DMS114 treated with DMSO at 0.1 percent for 48 hours (cell line): ENCODE measurements around the gene PALS2.

Experiments used
- DNase-seq: peaks from one replicate; lab custom pipeline; 2025; ENCODE audit not compliant: unreplicated experiment; lab: John Stamatoyannopoulos, UW

PALS2 gene, protein sequence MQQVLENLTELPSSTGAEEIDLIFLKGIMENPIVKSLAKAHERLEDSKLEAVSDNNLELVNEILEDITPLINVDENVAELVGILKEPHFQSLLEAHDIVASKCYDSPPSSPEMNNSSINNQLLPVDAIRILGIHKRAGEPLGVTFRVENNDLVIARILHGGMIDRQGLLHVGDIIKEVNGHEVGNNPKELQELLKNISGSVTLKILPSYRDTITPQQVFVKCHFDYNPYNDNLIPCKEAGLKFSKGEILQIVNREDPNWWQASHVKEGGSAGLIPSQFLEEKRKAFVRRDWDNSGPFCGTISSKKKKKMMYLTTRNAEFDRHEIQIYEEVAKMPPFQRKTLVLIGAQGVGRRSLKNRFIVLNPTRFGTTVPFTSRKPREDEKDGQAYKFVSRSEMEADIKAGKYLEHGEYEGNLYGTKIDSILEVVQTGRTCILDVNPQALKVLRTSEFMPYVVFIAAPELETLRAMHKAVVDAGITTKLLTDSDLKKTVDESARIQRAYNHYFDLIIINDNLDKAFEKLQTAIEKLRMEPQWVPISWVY

DNA sequence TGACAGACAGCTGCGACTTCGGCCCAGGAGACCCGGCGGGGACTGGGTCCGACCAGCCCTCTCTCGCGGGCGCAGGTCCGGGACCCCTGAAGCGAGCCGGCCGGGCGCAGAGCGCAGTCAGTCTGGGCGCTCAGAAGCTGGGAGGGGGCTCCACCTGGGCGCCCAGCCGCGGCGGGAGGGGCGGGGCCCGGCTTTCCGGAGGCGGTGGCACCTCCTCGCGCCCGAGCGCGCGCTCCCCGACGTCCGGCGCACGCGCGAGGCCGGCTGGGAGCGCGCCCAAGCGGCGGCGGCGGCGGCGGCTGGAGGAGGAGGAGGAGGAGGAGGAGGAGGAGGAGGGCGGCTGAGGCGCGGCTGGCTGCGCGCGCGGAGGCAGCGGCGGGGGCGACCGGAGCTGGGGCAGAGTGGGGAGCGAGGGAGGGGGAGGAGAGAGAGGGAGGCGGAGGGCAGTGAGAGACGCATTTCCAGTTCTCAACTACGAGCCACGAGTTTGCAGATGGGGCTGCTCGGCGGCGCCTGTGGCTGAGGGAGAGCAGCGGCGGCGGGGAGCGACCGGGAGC, at the start of gene PALS2:
TSS of gene PALS2 (plus strand) at position 456 of the 557 bp plus-strand sequence. CDS start 50,216 bp downstream, outside the sequence.
- peak; percentile 49 for DNase-seq

DNA sequence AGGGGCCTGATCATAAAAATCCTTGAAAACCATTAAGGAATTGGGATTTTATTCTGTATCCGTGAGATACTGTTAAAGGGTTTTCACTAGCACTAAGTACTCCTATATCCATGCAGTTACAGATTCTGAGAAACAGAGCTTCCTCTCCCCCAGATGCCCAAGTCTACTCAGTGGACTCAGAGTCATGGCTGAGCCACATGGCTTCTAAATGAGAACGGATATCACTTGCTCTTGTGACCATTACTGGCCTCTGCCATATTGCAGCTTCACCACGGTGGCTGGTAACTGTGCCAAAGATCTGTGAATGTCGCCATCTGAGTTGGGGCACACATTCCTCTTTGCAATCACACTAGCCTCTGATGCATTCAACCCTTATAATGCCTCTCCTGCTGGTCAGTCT, 42.0 kb upstream of the PALS2 start:
- DNase-seq, result no peak

DNA sequence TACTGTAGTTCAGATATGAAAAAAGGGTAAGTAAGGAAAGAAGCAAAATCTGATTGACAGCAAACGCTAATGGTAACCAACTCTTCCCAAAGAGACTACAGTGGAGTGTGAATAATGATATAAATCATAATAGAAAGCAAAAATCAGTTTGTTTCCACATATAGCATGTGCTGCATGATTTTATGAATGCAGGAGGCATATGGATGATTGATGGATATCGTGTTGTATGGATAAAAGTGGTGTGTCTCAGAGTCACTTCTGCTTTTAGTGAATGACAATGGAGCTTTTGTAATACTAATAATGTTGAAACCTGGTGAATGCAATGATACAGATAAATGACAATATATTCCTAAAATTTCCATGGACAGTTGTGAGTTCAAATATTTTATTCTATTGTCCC, 36.6 kb upstream of the PALS2 start:
- no peak for DNase-seq

DNA sequence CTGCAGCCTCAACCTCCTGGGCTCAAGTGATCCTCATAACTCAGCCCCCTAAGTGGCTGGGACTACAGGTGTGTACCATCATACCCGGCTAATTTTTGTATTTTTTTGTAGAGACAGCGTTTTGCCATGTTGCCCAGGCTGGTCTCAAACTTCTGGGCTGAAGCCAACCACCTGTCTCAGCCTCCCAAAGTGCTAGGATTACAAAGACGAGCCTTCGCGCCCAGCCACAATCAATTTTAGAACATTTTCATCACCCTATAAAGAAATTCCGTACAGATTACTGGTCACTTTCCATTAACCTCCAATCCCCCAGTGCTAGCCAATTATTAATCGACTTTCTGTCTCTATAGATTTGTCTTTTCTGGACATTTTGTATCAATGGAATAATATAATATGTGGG, 32.3 kb upstream of the PALS2 start:
- DNase-seq, result no peak

DNA sequence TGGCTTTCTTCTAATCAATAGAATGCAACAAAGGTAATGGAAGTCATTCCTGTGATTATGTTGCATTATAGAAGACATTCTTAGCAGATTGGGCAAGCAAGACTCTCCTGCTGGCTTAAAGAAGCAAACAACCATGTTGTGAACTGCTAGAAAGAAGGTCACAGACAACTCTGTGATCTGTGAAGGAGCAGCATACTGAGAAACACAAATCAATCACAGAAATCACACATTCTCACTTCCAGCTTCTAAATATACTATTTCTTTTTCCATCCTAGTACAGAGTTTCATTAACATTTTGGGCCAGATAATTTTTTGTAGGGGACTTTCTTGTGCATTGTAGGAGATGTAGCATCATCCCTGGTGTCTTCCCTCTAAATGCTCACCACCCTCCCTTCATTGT, 28.0 kb upstream of the PALS2 start:
- no peak for DNase-seq

DNA sequence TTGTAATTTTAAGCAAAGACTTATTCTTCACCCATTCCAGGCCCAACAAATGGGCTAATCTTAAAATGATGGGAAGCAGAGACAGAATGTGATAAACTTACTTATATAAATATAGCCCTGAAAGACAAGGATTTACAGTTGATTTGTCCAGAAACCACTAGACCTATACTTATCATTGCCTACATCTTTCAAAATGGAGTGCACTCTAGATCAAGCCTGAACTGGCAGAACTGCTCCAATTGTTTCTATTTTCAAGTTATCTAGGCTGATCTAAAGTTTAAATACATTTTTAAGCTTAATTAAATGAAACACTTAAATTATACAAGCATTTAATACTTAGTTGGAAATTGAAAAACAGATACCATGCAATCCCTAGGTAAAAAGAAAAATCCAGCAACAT, 24.9 kb upstream of the PALS2 start:
- no peak for DNase-seq

DNA sequence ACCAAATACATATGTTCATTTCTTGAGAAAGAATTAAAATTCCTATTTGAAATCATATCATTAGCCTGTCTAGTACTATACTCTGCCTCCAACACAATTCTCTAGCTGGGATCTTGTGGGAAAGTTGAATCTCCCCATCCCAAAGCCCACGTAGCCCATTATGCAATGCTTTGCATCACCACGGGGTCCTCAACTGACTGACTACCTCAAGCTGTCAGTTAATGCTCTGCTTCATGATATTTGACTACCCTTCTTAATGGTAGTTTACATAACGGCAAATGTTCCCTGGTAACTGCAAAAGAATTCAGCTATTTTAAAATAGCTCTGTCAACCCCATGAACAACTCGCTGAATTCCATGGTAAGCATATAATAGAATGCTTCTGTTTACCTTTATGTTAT, 23.3 kb upstream of the PALS2 start:
- no peak for DNase-seq

DNA sequence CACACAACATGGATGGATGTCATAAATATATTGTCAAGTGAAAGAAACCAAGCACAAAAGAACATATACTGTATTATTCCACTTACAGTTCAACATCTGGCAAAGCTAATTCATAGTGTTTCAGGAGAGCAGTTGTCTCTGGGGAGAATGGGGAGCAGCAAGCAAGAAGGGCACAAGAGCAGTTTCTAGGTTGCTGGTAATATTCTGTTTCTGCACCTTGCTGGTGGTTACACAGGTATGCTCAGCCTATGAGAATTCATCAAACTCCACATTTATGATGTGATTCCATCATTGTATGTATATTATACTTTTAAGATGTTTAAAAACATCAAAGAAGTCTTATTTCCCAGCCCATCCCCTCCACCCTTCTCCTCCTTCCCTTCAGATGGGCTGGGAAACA, 18.1 kb upstream of the PALS2 start:
- no peak for DNase-seq

DNA sequence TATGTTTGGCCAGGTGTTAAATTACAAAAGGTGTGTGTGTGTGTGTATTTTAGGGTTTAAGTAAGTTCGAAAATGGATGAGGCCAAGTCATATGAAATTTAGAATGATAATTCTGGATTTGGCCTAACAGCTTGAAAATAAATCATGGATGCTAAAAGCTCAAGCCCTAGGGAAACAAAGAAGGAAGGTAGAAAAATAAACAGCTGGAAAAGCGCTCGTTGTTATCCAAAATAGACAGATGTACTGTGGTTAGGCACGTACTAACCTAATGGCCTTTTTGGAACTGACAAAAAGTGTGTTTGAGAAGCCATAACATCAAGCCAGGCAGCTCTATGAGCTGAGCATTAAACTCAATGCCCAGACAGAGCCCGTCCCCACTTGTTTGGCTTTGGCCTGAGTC, 17.5 kb upstream of the PALS2 start:
- no peak for DNase-seq

DNA sequence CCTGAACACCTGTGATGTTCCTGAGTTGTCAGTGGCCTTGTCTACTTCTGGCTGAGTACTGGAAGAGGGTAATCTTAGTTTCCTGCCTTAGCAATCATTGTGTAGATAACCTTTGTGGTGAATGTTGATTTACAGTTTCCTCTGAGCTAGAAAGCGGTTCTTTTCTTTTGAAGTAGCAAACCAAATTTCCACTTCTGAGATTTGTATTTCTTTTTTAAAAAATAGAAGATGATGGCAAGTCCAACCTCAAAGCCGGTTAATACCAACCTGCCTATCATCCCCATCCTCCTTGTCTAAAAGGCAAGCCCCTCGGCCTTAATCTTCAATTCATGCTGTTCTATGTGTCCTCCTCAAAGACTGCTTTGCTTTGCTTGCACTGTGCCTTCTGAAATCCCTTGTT, 12.5 kb upstream of the PALS2 start:
- no peak for DNase-seq

DNA sequence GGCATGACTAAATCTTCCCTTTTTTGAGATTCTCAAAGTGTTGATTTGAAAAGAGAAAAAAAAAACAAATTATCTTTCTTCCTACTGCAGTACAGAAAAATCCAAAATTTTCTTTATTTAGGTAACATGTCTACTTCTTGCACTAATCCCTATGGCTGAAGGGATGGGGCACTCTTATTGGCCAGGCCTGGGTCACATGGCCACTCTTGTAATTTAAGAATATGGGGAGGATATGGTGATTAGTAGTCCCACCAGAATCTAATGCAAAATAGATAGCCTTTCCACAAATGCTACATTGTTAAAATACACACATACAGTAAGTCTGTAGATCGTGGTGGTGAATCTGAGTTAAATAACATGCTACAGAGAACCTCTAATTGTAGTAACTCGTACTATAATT, 7.0 kb upstream of the PALS2 start:
- DNase-seq, result no peak

DNA sequence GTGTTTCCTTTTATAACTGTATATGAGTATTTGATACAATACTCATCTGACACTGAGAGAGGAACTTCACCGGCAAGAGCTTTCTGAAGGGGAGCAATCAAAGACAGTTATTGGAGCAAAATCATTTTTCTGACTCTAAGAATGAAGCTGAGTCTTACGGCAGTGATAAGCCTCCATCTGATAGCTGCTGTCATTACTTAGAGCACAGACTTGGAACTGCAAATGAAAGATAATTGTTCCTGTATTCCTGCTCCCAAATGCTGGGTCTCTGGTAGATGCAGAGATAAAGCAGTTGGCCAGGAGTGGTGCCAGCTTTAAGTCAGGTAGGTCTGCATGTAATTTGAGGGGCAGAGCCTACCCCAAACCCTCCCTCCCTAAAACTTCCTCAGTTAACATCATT, 2.3 kb upstream of the PALS2 start:
- DNase-seq, result no peak

DNA sequence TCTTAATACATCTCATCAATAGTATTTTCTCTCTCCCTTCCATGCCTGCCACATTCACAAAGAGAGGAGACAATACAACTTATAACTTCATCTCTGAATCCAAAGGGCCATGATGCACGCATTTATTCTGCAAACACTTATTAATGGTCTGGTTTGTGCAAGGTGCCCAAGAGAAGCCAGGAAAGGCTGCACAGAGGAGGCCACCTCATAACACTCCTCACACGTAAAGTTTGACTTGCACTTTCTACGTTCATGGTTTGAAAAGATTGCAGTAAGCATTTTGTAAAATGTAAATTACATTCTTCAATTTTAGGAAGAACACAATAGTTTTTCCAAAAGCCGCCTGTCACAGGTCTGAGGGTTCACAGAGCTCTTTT, 1.2 kb upstream of the PALS2 start:
- DNase-seq, result no peak

DNA sequence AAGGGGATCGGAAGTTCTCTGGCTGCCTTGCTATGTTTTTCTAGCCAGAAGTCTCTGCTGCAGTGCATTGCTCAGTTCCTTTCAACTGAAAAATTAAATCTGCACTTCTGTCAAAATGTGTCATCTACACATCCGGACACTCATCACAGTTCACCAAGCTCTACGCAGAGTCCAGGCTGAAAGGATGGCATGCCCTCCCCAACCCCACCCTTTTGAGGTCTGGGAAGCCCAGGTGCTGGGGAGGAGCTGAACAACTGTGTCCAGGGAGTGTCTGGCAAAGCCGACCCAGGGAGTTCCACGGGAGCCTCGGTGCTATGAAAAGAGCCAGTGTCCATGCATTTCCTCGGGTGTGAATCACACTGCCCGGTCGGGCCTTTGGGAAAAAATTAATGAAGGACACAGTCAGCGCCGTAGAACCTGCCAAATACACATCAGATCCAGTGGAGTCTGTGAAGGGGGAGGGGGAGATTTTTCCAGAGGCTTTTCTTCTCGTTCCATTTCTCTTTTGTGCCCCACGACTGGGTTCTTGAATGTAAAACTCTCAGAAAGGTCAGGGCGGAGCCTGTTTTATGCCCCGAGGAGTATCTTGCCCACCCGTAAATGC, 757 bp upstream of the PALS2 start:
- peak; percentile 49 for DNase-seq

DNA sequence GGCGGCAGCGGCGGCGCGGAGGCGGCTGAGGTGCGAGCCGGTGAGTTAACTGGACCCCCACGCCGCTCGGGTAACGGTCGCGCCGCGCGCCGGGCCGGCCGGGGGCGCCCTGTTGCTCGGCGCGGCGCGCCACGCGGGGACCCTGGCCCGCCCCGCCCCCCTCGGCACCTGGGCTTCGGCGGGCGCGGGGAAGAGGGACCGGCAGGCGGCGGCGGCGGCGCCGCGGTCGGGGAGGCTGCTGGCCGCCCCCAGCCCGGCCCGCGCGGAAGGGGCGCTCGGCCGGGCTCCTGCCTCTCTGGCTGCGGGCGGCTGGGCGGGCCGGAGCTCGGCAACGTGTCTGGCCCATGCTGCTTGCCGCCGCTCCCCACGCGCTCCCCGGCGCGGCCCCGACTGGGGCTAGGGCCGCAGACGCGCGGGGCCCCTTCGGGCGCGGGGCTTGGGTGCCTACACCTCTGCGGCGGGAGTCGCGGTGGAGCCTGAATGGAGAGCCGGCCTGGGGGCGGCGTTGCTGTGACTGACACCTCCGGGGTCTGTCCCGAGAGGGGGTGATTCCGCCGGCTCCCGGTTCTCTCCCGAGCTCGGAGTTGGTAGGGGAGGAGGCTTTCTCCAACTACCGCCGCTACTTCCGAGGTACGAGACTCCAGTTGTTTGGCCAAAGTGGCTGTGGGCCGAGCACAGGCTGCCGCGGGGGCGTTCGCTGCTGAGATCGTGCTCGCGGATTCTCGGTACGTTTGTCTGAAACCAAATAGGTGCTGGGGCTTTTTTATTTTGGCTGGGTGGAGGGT, 494 bp downstream of the PALS2 start:
- peak; percentile 41 for DNase-seq

DNA sequence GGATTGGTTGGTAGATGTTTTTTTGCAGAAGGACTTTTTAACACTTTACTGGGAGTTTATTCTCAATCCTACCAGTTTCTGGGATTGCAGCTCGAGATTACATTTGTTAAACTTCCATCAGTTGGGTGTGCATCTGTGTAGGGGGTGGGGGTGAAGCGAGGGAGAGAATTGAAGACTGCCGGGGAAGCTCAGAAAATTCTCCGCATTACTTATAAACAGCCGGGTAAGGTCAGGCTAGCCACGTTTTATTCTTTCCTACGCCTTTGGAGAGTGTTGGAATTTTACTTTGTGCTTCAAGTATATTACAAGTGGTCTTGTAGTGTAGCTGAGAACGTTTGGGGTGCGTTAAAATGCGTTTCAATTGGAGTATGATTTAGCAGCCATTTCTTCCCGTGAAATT, 1.1 kb downstream of the PALS2 start:
- peak; percentile 41 for DNase-seq

DNA sequence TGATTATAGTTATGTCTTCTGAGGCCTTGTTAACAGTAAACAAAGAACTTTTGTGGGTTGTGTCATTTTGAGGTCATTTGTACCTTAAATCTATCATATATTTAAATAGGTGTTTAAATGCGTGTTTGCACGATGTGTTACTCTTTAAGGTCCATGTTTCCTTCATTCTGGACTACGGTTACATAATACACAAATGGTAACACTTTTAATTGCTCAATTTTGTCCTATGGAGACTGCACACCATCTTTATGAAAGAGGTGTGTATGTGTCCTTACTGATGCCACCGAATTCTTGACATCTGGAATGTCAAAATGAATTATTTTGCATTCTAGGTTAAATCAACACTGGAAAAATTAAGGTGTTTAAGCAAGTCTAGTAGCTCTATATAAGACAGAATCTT, 1.7 kb downstream of the PALS2 start:
- DNase-seq, result no peak

DNA sequence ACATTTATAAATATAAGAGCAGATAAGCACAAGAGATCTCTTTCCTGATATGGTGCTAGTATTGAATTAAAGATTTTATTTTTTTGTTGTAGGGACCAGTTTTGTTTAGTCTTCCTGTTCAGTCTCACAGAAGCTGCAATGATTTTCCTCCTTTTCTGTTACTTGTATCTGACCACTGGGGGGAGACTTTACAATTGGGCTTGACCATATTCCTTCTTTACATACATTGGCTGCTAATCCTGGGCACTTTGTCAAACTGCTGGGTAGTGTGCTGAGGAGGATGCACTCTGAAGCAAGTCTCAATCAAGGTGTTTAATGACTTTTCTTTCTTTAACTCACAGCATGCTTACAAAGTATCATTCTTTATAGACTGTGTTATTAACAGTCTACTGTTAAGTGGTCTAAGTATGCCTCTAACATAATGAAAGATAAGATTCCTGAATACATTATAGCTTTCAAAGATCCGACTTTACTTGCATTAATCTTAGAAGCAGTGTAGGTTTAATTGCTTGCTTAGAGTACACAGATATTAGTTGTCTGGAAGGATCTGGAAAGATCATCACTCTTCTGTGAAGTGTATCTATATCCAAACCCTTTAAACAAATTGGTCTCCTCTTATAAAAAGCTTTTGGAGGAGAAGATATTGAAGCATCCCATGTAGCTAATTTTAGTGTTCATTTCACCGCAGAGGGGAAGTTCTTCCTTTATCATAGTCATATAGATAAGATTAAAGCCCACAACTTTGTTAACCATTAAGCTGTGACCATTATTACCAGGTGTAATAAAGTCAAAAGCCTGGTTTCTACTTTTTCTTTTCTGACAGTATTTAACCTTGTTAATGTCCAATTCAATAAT, 3.1 kb downstream of the PALS2 start:
- peak; percentile 77 for DNase-seq

DNA sequence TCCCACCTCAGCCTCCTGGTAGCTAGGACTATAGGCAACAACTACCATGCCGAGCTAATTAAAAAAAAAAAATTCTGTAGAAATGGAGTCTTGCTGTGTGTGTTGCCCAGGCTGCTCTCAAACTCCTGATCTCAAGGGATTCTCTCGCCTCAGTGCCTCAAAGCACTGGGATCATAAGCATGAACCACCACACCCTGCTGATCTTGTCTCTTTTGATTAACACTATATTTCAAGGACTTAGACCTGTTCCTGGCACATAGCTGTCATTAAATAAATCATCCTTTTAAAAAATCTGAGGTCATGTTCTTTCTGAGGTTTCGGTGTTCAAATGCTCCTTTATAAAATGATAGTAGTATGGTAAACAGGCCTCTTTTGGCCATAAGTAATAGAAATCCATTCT, 4.8 kb downstream of the PALS2 start:
- DNase-seq, result no peak

DNA sequence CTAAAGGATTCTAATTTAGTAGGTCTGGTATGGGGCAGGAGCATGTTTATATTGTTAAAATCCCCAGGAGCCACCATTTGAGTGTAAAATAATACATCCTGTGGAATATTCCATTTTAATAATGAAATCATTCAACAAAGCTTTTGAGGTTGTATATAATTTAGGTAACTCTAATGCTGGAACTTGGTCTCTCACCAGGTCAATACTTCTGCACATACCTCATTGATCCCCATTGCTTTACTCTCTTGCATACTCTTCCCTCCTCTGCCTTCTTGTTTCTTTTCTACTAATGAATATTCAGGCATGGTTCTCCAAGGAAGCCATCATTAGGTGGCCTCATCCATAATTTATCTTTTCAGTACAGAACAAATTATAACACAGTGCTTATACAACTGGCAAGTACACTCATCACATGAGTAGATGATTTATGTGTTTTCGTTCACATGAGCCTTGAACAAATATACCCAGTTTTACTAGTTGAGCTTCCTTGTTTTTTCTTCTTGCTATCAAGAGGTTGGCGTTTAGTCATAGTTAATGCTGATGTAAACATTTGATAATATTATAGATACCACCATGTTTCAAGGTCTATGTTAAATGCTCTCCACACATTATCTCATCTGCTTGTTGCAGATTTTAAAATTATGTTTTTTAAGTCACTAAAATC, 7.2 kb downstream of the PALS2 start:
- DNase-seq, result no peak
